BLaER1 treated with 17β-estradiol and CSF1 and Interleukin-3, amounts not matched to agents 10 nM and 100 nM (cell line): ENCODE data around the gene ERC2.

Source experiments
- H3K27ac ChIP-seq, 11 experiments: shearing (Covaris generic); formaldehyde crosslinking; 2 replicates each; pipeline ENCODE4 v1.8.1; 2022
- H3K27me3 ChIP-seq, 11 experiments: shearing (Covaris generic); formaldehyde crosslinking; 2 replicates each; pipeline ENCODE4 v1.8.1; 2022
- H3K36me3 ChIP-seq, 11 experiments: shearing (Covaris generic); formaldehyde crosslinking; 2 replicates each; pipeline ENCODE4 v1.8.1; 2022
- H3K4me1 ChIP-seq, 10 experiments: shearing (Covaris generic); formaldehyde crosslinking; 2 replicates each; pipeline ENCODE4 v1.8.1; 2022
- H3K4me2 ChIP-seq, 11 experiments: shearing (Covaris generic); formaldehyde crosslinking; 2 replicates each; pipeline ENCODE4 v1.8.1; 2022
- H3K4me3 ChIP-seq, 10 experiments: shearing (Covaris generic); formaldehyde crosslinking; 2 replicates each; pipeline ENCODE4 v1.8.1; 2022
- H3K9ac ChIP-seq, 11 experiments: shearing (Covaris generic); formaldehyde crosslinking; 2 replicates each; pipeline ENCODE4 v1.8.1; 2022
- H3K9me3 ChIP-seq, 11 experiments: shearing (Covaris generic); formaldehyde crosslinking; replicated peaks in 1 of 11; 2 replicates each; pipeline ENCODE4 v1.8.1; 2022
- H4K20me1 ChIP-seq, 11 experiments: shearing (Covaris generic); formaldehyde crosslinking; 2 replicates each; pipeline ENCODE4 v1.8.1; 2022
- Cebpa-rat ChIP-seq, 11 experiments: shearing (Covaris generic); IDR thresholded peaks; 2 replicates each; pipeline ENCODE4 v1.8.1; 2022

The ERC2 gene

GRCh38 chr3:55716611-55717225 is 751.5 kb downstream of the ERC2 start:
- Histone ChIP-seq H3K4me3 (no peak overlapping the region), H3K4me1 (peaks cover 0 to 13% (median 8%) of the 10 kb centered on the region in 10 experiments; a peak in 12 of 20 replicates), H3K9me3 (no peaks in the 10 kb centered on the region), H4K20me1 (no peaks in the 10 kb centered on the region), H3K27me3 (no peaks in the 10 kb centered on the region), H3K27ac (no peak overlapping the region), H3K36me3 (no peaks in the 10 kb centered on the region), H3K4me2 (no peak overlapping the region), H3K9ac (no peak overlapping the region)
- TF ChIP-seq Cebpa-rat (IDR thresholded peaks at IDR 0.05): no peak

DNA sequence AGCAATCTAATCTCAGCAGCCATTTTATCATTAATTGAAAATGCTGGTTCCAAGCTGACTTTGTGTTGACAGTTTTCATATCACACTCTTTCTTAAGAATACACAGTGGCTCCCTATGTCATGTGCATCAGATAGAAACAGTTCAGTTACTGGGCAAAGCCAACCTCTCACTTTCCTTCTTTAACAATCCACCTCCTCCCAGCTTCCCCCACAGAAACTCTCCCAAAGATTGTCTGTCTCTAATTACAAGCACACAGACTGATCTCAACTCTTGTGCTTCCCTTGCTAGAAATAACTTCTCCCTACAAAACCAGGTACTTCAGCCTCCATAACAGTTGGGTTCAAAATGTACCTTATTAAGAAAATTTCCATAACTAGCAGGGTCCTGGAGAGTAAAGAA is 752.2 kb downstream of the ERC2 start:
- Histone ChIP-seq H3K4me1 (peaks cover 0 to 13% (median 8%) of the 10 kb centered on the region in 10 experiments; a peak in 12 of 20 replicates), H3K9me3 (no peaks in the 10 kb centered on the region)

GRCh38 chr3:55714057-55714456 is 754.2 kb downstream of the ERC2 start:
- H3K4me3 ChIP-seq: no peak overlapping the region
- no peak for TF ChIP-seq Cebpa-rat (IDR thresholded peaks at IDR 0.05)

More for the DNA sequence above, 752.2 kb downstream of the ERC2 start:
- H3K36me3 ChIP-seq: no peaks in the 10 kb centered on the region
- no peaks in the 10 kb centered on the region for H3K27me3 ChIP-seq
- TF ChIP-seq Cebpa-rat (IDR thresholded peaks at IDR 0.05): no peak
- H3K4me2 ChIP-seq: no peak overlapping the region
- no peak overlapping the region for H3K4me3 ChIP-seq
- no peak overlapping the region for H3K9ac ChIP-seq
- no peaks in the 10 kb centered on the region for H4K20me1 ChIP-seq
- H3K27ac ChIP-seq: no peak overlapping the region

GRCh38 chr3:55711646-55712045 is 756.6 kb downstream of the ERC2 start:
- no peaks in the 10 kb centered on the region for H3K36me3 ChIP-seq
- H3K4me3 ChIP-seq: no peak overlapping the region
- TF ChIP-seq Cebpa-rat (IDR thresholded peaks at IDR 0.05): no peak
- no peak overlapping the region for H3K4me2 ChIP-seq
- no peaks in the 10 kb centered on the region for H4K20me1 ChIP-seq
- no peaks in the 10 kb centered on the region for H3K27me3 ChIP-seq
- no peak overlapping the region for H3K9ac ChIP-seq
- H3K4me1 ChIP-seq: no peaks in the 10 kb centered on the region
- H3K9me3 ChIP-seq: no peaks in the 10 kb centered on the region
- H3K27ac ChIP-seq: no peak overlapping the region

More at GRCh38 chr3:55714057-55714456, 754.2 kb downstream of the ERC2 start:
- Histone ChIP-seq H3K4me2 (no peak overlapping the region), H3K4me1 (peaks cover 0 to 10% (median 8%) of the 10 kb centered on the region in 10 experiments; a peak in 12 of 20 replicates), H3K27ac (no peak overlapping the region), H3K36me3 (no peaks in the 10 kb centered on the region), H4K20me1 (no peaks in the 10 kb centered on the region), H3K9me3 (no peaks in the 10 kb centered on the region), H3K9ac (no peak overlapping the region), H3K27me3 (no peaks in the 10 kb centered on the region)

DNA sequence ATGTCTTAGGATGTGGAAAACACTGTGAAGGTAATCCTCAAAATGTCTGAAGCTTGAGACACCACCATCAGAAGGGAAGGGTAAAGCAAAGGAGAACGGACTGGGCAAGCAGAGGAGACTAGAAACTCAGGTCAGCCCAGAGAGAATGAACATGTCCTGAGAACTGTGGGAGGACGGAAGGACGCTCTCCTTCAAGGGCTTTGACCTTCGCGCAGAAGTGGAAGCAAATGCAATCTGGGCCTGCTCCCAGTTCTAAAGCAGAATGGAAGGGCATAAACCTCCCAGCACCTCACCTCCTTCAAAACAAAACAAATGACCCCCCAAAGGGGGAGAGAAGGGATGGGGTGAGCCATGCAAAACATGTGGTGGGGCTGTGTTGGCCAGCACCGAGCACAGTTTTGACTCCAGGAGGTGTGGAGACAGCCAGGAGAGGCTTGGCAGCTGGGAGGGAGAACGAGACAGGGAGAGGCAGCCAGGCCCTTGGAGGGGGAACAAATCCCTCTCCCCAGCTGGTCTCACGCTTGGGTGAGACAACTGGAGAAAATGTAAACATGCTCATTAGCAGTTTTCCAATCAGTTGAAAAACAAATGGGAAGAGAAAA is 758.8 kb downstream of the ERC2 start:
- no peak overlapping the region for H3K4me2 ChIP-seq
- H3K27me3 ChIP-seq: no peaks in the 10 kb centered on the region
- no peaks in the 10 kb centered on the region for H3K9me3 ChIP-seq
- H3K27ac ChIP-seq: no peak overlapping the region
- H3K36me3 ChIP-seq: no peaks in the 10 kb centered on the region
- H3K4me3 ChIP-seq: no peak overlapping the region
- H3K9ac ChIP-seq: no peak overlapping the region
- TF ChIP-seq Cebpa-rat (IDR thresholded peaks at IDR 0.05): no peak
- no peaks in the 10 kb centered on the region for H3K4me1 ChIP-seq
- H4K20me1 ChIP-seq: no peaks in the 10 kb centered on the region

GRCh38 chr3:55708921-55709320 is 759.3 kb downstream of the ERC2 start:
- H3K4me3 ChIP-seq: no peak overlapping the region
- TF ChIP-seq Cebpa-rat (IDR thresholded peaks at IDR 0.05): no peak

DNA sequence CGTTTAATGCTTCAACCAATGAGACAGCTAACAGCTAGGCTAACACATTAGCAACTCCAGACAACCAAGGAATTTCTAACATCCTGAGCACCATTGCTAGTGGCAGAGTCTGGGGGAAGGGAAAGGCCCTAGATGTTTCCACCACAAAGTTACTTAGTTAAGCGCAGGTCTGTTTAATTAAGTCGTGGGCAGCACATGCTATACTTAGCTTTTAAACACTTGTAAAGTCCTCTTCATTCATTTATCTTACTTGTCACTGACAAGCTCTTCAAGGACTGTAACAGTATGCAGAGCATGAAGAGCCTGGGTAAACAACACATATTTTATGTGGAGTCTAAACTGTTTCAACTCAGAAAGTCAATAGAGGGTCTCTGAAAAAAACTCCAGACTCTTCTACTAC is 760.0 kb downstream of the ERC2 start:
- H3K27ac ChIP-seq: no peak overlapping the region
- no peak for TF ChIP-seq Cebpa-rat (IDR thresholded peaks at IDR 0.05)
- H4K20me1 ChIP-seq: no peaks in the 10 kb centered on the region
- H3K4me1 ChIP-seq: no peaks in the 10 kb centered on the region
- H3K4me3 ChIP-seq: no peak overlapping the region
- H3K9me3 ChIP-seq: no peaks in the 10 kb centered on the region
- H3K4me2 ChIP-seq: no peak overlapping the region
- no peaks in the 10 kb centered on the region for H3K36me3 ChIP-seq
- H3K27me3 ChIP-seq: no peaks in the 10 kb centered on the region
- H3K9ac ChIP-seq: no peak overlapping the region

More at GRCh38 chr3:55708921-55709320, 759.3 kb downstream of the ERC2 start:
- Histone ChIP-seq H3K27me3 (no peaks in the 10 kb centered on the region), H3K9me3 (no peaks in the 10 kb centered on the region), H3K27ac (no peak overlapping the region), H3K4me1 (no peaks in the 10 kb centered on the region), H3K9ac (no peak overlapping the region), H4K20me1 (no peaks in the 10 kb centered on the region), H3K36me3 (no peaks in the 10 kb centered on the region), H3K4me2 (no peak overlapping the region)

DNA sequence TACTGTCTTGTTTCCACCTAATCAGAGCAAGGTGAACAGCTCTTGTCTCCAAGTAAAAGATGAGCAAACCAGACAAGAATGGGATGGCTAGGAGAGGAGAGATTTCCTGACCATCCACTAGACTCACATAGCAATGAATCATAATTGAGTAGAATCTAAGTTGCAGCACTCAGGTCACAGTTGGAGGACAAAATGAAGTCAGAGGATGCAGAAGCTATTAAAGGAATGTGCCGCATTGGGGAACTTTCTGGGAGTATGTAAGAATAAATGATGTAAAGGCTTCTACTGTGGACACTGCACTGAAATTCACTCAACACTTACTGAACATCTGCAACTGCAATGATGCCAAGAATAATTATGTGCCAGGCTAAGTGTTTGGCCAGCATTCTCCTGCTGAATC is 763.7 kb downstream of the ERC2 start:
- H3K4me1 ChIP-seq: no peaks in the 10 kb centered on the region
- H3K9ac ChIP-seq: no peak overlapping the region
- no peaks in the 10 kb centered on the region for H4K20me1 ChIP-seq
- H3K4me3 ChIP-seq: no peak overlapping the region
- TF ChIP-seq Cebpa-rat (IDR thresholded peaks at IDR 0.05): no peak
- no peaks in the 10 kb centered on the region for H3K27me3 ChIP-seq
- H3K27ac ChIP-seq: no peak overlapping the region
- no peaks in the 10 kb centered on the region for H3K36me3 ChIP-seq
- no peaks in the 10 kb centered on the region for H3K9me3 ChIP-seq
- no peak overlapping the region for H3K4me2 ChIP-seq

DNA sequence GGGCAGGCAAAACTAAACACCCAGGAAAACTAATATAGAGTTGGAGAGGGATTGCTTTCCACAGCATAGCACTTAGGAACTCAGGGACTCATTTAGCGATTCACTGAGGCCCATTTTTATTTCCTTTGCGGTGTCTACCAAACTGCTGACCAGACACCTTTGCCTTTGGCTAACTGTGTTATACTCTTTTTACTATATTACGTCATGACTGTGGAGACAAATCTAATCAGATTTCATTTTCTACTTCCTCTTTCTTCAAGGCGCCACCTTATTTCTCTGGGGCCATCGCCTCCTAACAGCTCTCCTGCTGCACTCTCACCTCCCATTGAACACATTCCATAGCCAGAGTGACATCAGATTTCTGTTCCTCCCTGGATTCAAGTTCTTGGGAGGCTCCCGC is 765.4 kb downstream of the ERC2 start:
- H3K4me1 ChIP-seq: no peaks in the 10 kb centered on the region
- no peak overlapping the region for H3K27ac ChIP-seq
- H3K4me2 ChIP-seq: no peak overlapping the region
- no peak for TF ChIP-seq Cebpa-rat (IDR thresholded peaks at IDR 0.05)
- no peaks in the 10 kb centered on the region for H3K27me3 ChIP-seq
- H3K4me3 ChIP-seq: no peak overlapping the region
- H3K9ac ChIP-seq: no peak overlapping the region
- no peaks in the 10 kb centered on the region for H4K20me1 ChIP-seq
- H3K9me3 ChIP-seq: no peaks in the 10 kb centered on the region
- H3K36me3 ChIP-seq: no peaks in the 10 kb centered on the region

DNA sequence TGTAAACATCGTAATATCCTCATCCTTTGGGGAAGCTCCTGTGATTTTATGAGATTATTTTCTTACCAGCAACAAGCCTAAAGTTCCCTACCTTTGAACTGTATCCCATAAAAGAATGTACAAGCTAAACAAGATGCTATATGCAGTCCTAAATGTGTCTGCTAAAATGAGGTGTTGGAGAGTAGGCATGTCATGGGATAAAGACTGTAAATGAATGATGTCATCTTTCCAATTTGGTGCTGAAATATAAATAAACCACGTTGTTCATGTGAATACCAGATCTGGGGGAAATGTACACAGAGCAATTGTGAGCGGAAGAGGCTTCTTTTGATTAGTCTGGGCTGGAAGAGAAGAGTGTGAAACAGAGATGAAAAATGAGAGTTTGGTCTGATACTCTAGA is 766.3 kb downstream of the ERC2 start:
- Histone ChIP-seq H3K27me3 (no peaks in the 10 kb centered on the region), H4K20me1 (no peaks in the 10 kb centered on the region), H3K9me3 (no peaks in the 10 kb centered on the region), H3K4me1 (no peaks in the 10 kb centered on the region), H3K4me3 (no peak overlapping the region), H3K4me2 (no peak overlapping the region), H3K9ac (no peak overlapping the region), H3K36me3 (no peaks in the 10 kb centered on the region), H3K27ac (no peak overlapping the region)
- TF ChIP-seq Cebpa-rat (IDR thresholded peaks at IDR 0.05): no peak
